K562 (cell line): ENCODE measurements around the gene NRARP. TPM values are rescaled to one million over a fixed set of nuclear protein-coding genes. Genes with fewer than 3 reads are reported as not detected.

Source experiments
- BDP1 ChIP-seq: IDR thresholded peaks from 3 replicates; pipeline ENCODE4 v1.6.1; 2011; ENCODE audit not compliant: insufficient read length, insufficient read depth
- EP400 ChIP-seq: fragments of 450-650 bp; IDR thresholded peaks from 2 replicates; pipeline ENCODE4 v1.6.1; 2017; ENCODE audit warnings: antibody characterized with exemption, mild to moderate bottlenecking, moderate library complexity
- NCOA6 ChIP-seq: fragments of 450-650 bp; IDR thresholded peaks from 2 replicates; pipeline ENCODE4 v1.6.1; 2017; ENCODE audit warnings: mild to moderate bottlenecking
- PHF21A ChIP-seq: fragments of 450-650 bp; IDR thresholded peaks from 2 replicates; pipeline ENCODE4 v1.6.1; 2017; ENCODE audit warnings: low read depth, borderline replicate concordance
- SMAD4 ChIP-seq: fragments of 250-450 bp; sonication (Bioruptor Pico); conservative IDR thresholded peaks from 2 replicates; pipeline ENCODE4 v1.8.0; 2021; ENCODE audit warnings: inconsistent platforms, mild to moderate bottlenecking, moderate library complexity
- ZBTB7A ChIP-seq: IDR thresholded peaks from 2 replicates; pipeline ENCODE4 v1.6.1; 2011; ENCODE audit warnings: low read depth, mild to moderate bottlenecking, low read length, moderate library complexity, borderline replicate concordance; ENCODE audit not compliant: control insufficient read depth
- polyA plus RNA-seq, 8 experiments: library from polyadenylated mRNA; depleted of rRNA in 4 of 8; stranded (reverse) in 5 of 8; unstranded in 3 of 8; fragments of >200 nt; fragmentation: Nextera tagmentation in 2 of 8; fragmentation: Illumina TruSeq in 1 of 8; extraction: Ambion mirVana in 2 of 8; extraction: Trizol in 1 of 8; gene quantifications; 2 replicates each; pipeline versions ENCODE4 v1.2.1 to v1.2.3, GENCODE V29; 2011 to 2014; ENCODE audit warnings: inconsistent platforms in 1 of 8, missing spikeins in 1 of 8
- total RNA-seq, 7 experiments: library from RNA; depleted of rRNA in 6 of 7; stranded (reverse); fragments of >200 nt in 6 of 7; fragmentation: Illumina TruSeq in 2 of 7; extraction: Trizol in 2 of 7; gene quantifications; 2 replicates each; pipeline versions ENCODE4 v1.2.1 to v1.2.3, GENCODE V29; 2011 to 2021; ENCODE audit warnings: low replicate concordance in 1 of 7
- TF ChIP-seq, protein P1 (sequence below), 2 experiments: fragments of 150-350 bp in 1 of 2; IDR thresholded peaks; 2 replicates each; pipeline ENCODE4 v1.6.1; 2012 to 2016; ENCODE audit warnings: low read depth in 2 of 2, low read length in 2 of 2, mild to moderate bottlenecking in 1 of 2, moderate library complexity in 1 of 2
- TF ChIP-seq, protein P2 (sequence below): sonication (generic); formaldehyde crosslinking; IDR thresholded peaks from 2 replicates; pipeline ENCODE4 v1.8.0; 2023; ENCODE audit warnings: missing genetic modification reagents, mild to moderate bottlenecking, borderline replicate concordance
- TF ChIP-seq, protein P3 (sequence below): sonication (generic); formaldehyde crosslinking; IDR thresholded peaks from 2 replicates; pipeline ENCODE4 v1.8.0; 2022; ENCODE audit warnings: mild to moderate bottlenecking, missing genetic modification reagents
- TF ChIP-seq, protein P4 (sequence below): fragments of 150-350 bp; IDR thresholded peaks from 2 replicates; pipeline ENCODE4 v1.6.1; 2014; ENCODE audit warnings: low read depth, mild to moderate bottlenecking, low read length, borderline replicate concordance

NRARP gene
- total and polyA plus RNA-seq, 9 of the 15 experiments (the other 6 are each of a cell fraction or from before 2014, with no cell fraction given): 2.0 to 24.5 (median 7.2) TPM; not detected in 2

DNA sequence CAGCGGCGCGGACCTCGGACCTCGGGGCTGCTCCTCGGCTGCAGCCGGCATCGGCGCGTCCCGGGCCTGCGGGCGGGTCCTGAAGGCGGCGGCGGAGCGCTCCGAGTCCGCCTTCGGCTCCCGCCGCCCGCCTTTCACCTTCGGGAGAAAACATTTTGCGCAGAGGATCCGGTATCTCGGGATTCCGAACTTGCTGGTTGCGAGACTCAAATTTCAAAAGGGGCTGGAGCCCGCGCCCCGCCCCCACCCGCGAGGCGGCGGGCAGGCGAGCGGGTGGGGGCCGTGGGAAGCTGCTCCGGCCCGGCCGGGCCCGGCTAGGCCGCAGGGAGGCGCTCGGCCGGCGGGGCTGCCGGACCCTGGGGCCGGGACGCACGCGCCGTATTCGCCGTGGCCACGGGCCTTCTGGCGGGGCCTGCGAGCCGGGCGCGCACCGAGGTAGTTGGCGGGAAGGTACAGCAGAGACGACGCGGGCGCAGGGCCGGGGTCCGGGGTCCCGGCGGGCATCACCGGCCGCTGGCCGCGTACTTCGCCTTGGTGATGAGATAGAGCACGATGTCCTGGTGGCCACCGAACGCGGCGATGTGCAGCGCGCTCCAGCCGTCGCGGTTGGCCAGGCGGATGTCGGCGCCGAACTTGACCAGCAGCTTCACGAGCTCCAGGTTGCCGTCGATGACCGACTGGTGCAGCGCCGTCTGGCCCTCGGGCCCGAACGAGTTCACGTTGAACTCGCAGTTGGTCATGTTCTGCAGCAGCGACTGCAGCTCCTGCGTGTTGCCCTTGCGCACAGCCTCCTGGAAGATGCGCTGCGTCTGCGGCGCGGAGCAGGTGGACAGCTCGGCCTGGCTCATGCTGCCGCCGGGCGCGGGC, 757 bp downstream of the NRARP start (continued):
- TF ChIP-seq PHF21A: no peak
- no peak for TF ChIP-seq BDP1
- no peak; the same call in none of the 2 replicates for TF ChIP-seq NCOA6
- TF ChIP-seq, protein P1, sequence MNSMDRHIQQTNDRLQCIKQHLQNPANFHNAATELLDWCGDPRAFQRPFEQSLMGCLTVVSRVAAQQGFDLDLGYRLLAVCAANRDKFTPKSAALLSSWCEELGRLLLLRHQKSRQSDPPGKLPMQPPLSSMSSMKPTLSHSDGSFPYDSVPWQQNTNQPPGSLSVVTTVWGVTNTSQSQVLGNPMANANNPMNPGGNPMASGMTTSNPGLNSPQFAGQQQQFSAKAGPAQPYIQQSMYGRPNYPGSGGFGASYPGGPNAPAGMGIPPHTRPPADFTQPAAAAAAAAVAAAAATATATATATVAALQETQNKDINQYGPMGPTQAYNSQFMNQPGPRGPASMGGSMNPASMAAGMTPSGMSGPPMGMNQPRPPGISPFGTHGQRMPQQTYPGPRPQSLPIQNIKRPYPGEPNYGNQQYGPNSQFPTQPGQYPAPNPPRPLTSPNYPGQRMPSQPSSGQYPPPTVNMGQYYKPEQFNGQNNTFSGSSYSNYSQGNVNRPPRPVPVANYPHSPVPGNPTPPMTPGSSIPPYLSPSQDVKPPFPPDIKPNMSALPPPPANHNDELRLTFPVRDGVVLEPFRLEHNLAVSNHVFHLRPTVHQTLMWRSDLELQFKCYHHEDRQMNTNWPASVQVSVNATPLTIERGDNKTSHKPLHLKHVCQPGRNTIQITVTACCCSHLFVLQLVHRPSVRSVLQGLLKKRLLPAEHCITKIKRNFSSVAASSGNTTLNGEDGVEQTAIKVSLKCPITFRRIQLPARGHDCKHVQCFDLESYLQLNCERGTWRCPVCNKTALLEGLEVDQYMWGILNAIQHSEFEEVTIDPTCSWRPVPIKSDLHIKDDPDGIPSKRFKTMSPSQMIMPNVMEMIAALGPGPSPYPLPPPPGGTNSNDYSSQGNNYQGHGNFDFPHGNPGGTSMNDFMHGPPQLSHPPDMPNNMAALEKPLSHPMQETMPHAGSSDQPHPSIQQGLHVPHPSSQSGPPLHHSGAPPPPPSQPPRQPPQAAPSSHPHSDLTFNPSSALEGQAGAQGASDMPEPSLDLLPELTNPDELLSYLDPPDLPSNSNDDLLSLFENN (IDR thresholded peaks at IDR 0.05; ENCODE audit: low read depth in 2 of 2, low read length in 2 of 2): 0 out of 4 replicates have a peak, but pooled peaks of 1 of the 2 experiments have one; percentile 3
- TF ChIP-seq, protein P2, sequence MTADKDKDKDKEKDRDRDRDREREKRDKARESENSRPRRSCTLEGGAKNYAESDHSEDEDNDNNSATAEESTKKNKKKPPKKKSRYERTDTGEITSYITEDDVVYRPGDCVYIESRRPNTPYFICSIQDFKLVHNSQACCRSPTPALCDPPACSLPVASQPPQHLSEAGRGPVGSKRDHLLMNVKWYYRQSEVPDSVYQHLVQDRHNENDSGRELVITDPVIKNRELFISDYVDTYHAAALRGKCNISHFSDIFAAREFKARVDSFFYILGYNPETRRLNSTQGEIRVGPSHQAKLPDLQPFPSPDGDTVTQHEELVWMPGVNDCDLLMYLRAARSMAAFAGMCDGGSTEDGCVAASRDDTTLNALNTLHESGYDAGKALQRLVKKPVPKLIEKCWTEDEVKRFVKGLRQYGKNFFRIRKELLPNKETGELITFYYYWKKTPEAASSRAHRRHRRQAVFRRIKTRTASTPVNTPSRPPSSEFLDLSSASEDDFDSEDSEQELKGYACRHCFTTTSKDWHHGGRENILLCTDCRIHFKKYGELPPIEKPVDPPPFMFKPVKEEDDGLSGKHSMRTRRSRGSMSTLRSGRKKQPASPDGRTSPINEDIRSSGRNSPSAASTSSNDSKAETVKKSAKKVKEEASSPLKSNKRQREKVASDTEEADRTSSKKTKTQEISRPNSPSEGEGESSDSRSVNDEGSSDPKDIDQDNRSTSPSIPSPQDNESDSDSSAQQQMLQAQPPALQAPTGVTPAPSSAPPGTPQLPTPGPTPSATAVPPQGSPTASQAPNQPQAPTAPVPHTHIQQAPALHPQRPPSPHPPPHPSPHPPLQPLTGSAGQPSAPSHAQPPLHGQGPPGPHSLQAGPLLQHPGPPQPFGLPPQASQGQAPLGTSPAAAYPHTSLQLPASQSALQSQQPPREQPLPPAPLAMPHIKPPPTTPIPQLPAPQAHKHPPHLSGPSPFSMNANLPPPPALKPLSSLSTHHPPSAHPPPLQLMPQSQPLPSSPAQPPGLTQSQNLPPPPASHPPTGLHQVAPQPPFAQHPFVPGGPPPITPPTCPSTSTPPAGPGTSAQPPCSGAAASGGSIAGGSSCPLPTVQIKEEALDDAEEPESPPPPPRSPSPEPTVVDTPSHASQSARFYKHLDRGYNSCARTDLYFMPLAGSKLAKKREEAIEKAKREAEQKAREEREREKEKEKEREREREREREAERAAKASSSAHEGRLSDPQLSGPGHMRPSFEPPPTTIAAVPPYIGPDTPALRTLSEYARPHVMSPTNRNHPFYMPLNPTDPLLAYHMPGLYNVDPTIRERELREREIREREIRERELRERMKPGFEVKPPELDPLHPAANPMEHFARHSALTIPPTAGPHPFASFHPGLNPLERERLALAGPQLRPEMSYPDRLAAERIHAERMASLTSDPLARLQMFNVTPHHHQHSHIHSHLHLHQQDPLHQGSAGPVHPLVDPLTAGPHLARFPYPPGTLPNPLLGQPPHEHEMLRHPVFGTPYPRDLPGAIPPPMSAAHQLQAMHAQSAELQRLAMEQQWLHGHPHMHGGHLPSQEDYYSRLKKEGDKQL (CRISPR knock-in tag): no peak
- peak; percentile 94 for TF ChIP-seq SMAD4
- TF ChIP-seq, protein P3, sequence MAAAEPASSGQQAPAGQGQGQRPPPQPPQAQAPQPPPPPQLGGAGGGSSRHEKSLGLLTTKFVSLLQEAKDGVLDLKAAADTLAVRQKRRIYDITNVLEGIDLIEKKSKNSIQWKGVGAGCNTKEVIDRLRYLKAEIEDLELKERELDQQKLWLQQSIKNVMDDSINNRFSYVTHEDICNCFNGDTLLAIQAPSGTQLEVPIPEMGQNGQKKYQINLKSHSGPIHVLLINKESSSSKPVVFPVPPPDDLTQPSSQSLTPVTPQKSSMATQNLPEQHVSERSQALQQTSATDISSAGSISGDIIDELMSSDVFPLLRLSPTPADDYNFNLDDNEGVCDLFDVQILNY (CRISPR knock-in tag): 0 out of 2 replicates have a peak, but pooled peaks have one; percentile 23
- TF ChIP-seq ZBTB7A: peak; percentile 83; the same call in 1 of the 2 replicates
- TF ChIP-seq EP400: peak; percentile 11; the same call in 1 of the 2 replicates
- TF ChIP-seq, protein P4, sequence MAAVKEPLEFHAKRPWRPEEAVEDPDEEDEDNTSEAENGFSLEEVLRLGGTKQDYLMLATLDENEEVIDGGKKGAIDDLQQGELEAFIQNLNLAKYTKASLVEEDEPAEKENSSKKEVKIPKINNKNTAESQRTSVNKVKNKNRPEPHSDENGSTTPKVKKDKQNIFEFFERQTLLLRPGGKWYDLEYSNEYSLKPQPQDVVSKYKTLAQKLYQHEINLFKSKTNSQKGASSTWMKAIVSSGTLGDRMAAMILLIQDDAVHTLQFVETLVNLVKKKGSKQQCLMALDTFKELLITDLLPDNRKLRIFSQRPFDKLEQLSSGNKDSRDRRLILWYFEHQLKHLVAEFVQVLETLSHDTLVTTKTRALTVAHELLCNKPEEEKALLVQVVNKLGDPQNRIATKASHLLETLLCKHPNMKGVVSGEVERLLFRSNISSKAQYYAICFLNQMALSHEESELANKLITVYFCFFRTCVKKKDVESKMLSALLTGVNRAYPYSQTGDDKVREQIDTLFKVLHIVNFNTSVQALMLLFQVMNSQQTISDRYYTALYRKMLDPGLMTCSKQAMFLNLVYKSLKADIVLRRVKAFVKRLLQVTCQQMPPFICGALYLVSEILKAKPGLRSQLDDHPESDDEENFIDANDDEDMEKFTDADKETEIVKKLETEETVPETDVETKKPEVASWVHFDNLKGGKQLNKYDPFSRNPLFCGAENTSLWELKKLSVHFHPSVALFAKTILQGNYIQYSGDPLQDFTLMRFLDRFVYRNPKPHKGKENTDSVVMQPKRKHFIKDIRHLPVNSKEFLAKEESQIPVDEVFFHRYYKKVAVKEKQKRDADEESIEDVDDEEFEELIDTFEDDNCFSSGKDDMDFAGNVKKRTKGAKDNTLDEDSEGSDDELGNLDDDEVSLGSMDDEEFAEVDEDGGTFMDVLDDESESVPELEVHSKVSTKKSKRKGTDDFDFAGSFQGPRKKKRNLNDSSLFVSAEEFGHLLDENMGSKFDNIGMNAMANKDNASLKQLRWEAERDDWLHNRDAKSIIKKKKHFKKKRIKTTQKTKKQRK: no peak
